GM20431 (cell line): ENCODE measurements around the gene PHACTR3.

ENCODE experiments used
- in situ Hi-C: fragments of 300-500 bp; cut with MseI, MboI; formaldehyde crosslinking; loops from one replicate; pipeline ENCODE4 v1.15.0; 2020; ENCODE audit warnings: low sequenced_read_pairs; ENCODE audit not compliant: unreplicated experiment

Gene PHACTR3

GRCh38 chr20:59765599-59766177 lies 161.3 kb downstream of the PHACTR3 start:
- in situ Hi-C loops: no loop called here

- in situ Hi-C loops: no loop called here
Observed at GRCh38 chr20:59767656-59768055, 163.3 kb downstream of the PHACTR3 start.

GRCh38 chr20:59770270-59770669 lies 165.9 kb downstream of the PHACTR3 start:
- in situ Hi-C loops: no loop called here

GRCh38 chr20:59770851-59771250 lies 166.5 kb downstream of the PHACTR3 start:
- in situ Hi-C loops: no loop called here

GRCh38 chr20:59771506-59772372 lies 167.4 kb downstream of the PHACTR3 start:
- in situ Hi-C loops: no loop called here

- in situ Hi-C loops: no loop called here
Observed at GRCh38 chr20:59772373-59772705, 168.0 kb downstream of the PHACTR3 start.

GRCh38 chr20:59772931-59773913 lies 168.9 kb downstream of the PHACTR3 start:
- in situ Hi-C loops: no loop called here

GRCh38 chr20:59774204-59774641 lies 169.9 kb downstream of the PHACTR3 start:
- in situ Hi-C loops: no loop called here

GRCh38 chr20:59774921-59775686 lies 170.8 kb downstream of the PHACTR3 start:
- in situ Hi-C loops: no loop called here

- in situ Hi-C loops: no loop called here
Observed at GRCh38 chr20:59775687-59776055, 171.3 kb downstream of the PHACTR3 start.

- in situ Hi-C loops: no loop called here
Observed at GRCh38 chr20:59776059-59776603, 171.8 kb downstream of the PHACTR3 start.

GRCh38 chr20:59776626-59777330 lies 172.4 kb downstream of the PHACTR3 start:
- in situ Hi-C loops: no loop called here

- in situ Hi-C loops: no loop called here
Observed at GRCh38 chr20:59777331-59777725, 173.0 kb downstream of the PHACTR3 start.

GRCh38 chr20:59777814-59778575 lies 173.7 kb downstream of the PHACTR3 start:
- in situ Hi-C loops: no loop called here

GRCh38 chr20:59778615-59779200 lies 174.4 kb downstream of the PHACTR3 start:
- in situ Hi-C loops: no loop called here

GRCh38 chr20:59779656-59780380 lies 175.5 kb downstream of the PHACTR3 start:
- in situ Hi-C loops: no loop called here

- in situ Hi-C loops: no loop called here
Observed at GRCh38 chr20:59780494-59781185, 176.3 kb downstream of the PHACTR3 start.
